KBM-7 (cell line): ENCODE results near the gene DCHS1.

Experiments
- DNase-seq: peaks from one replicate; pipeline ENCODE4 v3.0.0-alpha.2; 2015
- in situ Hi-C: fragments of 300-500 bp; cut with MboI; formaldehyde crosslinking; loops from 2 replicates; pipeline ENCODE4 v1.14.3; 2020; ENCODE audit warnings: low sequenced_read_pairs, low pct_unique_long_range_greater_than_20kb, mixed read lengths

DCHS1 gene

GRCh38 chr11:6576471-6577373, 78.9 kb downstream of the DCHS1 start:
- in situ Hi-C loops: no loop called here
- DNase-seq: peak; percentile 6

DNA sequence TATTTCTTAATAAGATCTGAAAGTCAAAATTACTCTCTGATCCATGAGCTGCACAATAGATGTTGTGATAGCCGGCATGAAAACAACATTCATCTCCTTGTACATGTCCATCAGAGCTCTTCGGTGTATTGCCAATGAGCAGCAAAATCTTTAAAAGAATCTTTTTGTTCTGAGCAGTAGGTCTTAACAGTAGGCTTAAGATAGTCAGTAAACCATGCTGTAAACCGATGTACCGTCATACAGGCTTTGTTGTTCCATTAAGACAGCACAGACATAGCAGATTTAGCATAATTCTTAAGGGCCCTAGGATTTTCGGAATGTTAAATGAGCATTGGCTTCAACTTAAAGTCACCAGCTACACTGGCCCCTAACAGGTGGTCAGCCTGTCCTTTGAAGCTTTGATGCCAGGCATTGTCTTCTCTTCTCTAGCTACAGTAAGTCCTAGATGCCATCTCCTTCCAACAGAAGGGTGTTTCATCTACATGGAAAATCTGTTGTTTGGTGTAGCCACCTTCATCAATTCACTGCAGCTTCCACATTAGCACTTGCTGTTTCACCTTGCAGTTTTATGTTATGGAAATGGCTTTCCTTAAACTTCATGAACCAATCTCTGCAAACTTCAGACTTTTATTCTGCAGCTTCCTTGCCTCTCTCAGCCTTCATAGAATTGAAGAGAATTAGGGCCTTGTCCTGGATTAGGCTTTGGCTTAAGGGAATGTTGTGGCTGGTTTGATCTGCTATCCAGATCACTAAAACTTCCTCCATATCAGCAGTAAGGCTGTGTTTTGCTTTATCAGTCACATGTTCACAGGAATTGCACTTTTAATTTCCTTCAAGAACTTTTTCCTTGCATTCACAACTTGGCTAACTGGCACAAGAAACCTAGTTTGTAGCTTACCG, 80.5 kb downstream of the DCHS1 start:
- in situ Hi-C loops: no loop called here
- no peak for DNase-seq

DNA sequence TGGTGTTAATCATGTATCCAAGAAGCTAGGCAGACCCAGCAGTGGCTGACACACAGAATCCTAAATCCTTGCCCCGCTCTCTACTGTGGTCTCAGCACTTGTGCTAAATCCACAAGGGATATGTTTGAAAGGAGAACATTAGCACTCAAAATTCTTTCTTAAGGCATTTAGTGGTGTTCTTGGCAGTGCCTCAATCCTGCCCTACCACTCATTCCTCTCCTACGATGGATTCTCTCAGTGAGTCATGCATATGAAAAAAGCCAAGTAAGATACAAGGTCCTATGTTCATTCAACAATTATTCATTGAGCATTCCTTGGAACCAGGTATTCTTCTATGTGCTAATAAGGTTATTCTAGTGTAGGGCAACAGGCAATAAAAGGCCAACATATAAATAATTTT, 83.4 kb downstream of the DCHS1 start:
- in situ Hi-C loops: no loop called here
- DNase-seq: no peak

GRCh38 chr11:6571434-6572008, 84.1 kb downstream of the DCHS1 start:
- in situ Hi-C loops: no loop called here
- DNase-seq: no peak
